Left lung (tissue), 10 donors: Measurements from ENCODE around the gene ARSD. TPM values are rescaled to one million over a fixed set of nuclear protein-coding genes. Genes with fewer than 3 reads are reported as not detected.
"Not testable (repeated sequence)": the region's sequence is repeated elsewhere in the genome, so short reads cannot be mapped to it uniquely, and the experiment has no call there.

Source experiments
- ATAC-seq: fragments of 200-7000 bp; cut with Tn5 transposase; one replicate; pipeline ENCODE4 v1.9.1; 2020; ENCODE audit warnings: moderate library complexity
- DNase-seq, 4 donors: peaks; one replicate each; pipeline ENCODE4 v3.0.0-alpha.2; 2013 to 2020
- H3K27ac ChIP-seq, 2 donors: fragments of 200-600 bp; sonication (generic) in 1 of 2; one replicate each; pipeline versions ENCODE4 v1.5.0 to v1.8.0; 2020 to 2021
- H3K27me3 ChIP-seq, 2 donors: fragments of 200-600 bp; sonication (generic) in 1 of 2; one replicate each; pipeline versions ENCODE4 v1.5.0 to v1.8.0; 2020 to 2021
- H3K36me3 ChIP-seq, 2 donors: fragments of 200-600 bp; sonication (generic) in 1 of 2; one replicate each; pipeline versions ENCODE4 v1.5.0 to v1.8.0; 2020 to 2021
- H3K4me1 ChIP-seq, 2 donors: fragments of 200-600 bp; one replicate each; pipeline ENCODE4 v1.8.0; 2021
- H3K4me3 ChIP-seq, 2 donors: fragments of 200-600 bp; sonication (generic) in 1 of 2; one replicate each; pipeline versions ENCODE4 v1.5.0 to v1.8.0; 2020 to 2021; ENCODE audit warnings: mild to moderate bottlenecking in 1 of 2
- H3K9me3 ChIP-seq, 2 donors: fragments of 200-600 bp; sonication (generic) in 1 of 2; one replicate each; pipeline versions ENCODE4 v1.5.0 to v1.8.0; 2020 to 2021
- intact Hi-C, 2 donors: fragments of 100-400 bp; cut with DNase I; formaldehyde crosslinking; loops; one replicate each; pipeline versions ENCODE4 v1.11.2 to v1.14.2; 2022
- polyA plus RNA-seq, 6 donors: library from polyadenylated mRNA; unstranded; fragments of 120-200 nt; gene quantifications; one replicate each; pipeline ENCODE4 v1.2.1, GENCODE V29; 2013; ENCODE audit not compliant: insufficient read length in 6 of 6
- total RNA-seq, 2 donors: library from RNA; stranded (reverse); fragmentation: NEBNext Ultra II Directional; extraction: Animal tissue kit (Norgen Biotek cat#: 25700); gene quantifications; one replicate each; pipeline ENCODE4 v1.2.1, GENCODE V29; 2021
- TF ChIP-seq, protein P1 (sequence below), 2 donors: fragments of 200-600 bp; sonication (generic) in 1 of 2; IDR thresholded peaks; one replicate each; pipeline versions ENCODE4 v1.5.0 to v1.8.0; 2021; ENCODE audit warnings: antibody characterized with exemption in 2 of 2
- donor health status: DM: no; HTN: yes; CAD: no.
- donor health status: DM: no; HTN: no; CAD: no.

ARSD gene
- total and polyA plus RNA-seq, 8 donors: 22.7 to 65.2 (median 52.6) TPM

- intact Hi-C loops: no loop called here
- no peaks in the 10 kb centered on the region for H3K36me3 ChIP-seq
- ATAC-seq (no peak), DNase-seq (no peak)
- TF ChIP-seq, protein P1, sequence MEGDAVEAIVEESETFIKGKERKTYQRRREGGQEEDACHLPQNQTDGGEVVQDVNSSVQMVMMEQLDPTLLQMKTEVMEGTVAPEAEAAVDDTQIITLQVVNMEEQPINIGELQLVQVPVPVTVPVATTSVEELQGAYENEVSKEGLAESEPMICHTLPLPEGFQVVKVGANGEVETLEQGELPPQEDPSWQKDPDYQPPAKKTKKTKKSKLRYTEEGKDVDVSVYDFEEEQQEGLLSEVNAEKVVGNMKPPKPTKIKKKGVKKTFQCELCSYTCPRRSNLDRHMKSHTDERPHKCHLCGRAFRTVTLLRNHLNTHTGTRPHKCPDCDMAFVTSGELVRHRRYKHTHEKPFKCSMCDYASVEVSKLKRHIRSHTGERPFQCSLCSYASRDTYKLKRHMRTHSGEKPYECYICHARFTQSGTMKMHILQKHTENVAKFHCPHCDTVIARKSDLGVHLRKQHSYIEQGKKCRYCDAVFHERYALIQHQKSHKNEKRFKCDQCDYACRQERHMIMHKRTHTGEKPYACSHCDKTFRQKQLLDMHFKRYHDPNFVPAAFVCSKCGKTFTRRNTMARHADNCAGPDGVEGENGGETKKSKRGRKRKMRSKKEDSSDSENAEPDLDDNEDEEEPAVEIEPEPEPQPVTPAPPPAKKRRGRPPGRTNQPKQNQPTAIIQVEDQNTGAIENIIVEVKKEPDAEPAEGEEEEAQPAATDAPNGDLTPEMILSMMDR (IDR thresholded peaks at IDR 0.05): no peak
- H3K27me3 ChIP-seq: no peaks in the 10 kb centered on the region
- no peak overlapping the region for H3K27ac ChIP-seq
- no peak overlapping the region for H3K4me3 ChIP-seq
- no peaks in the 10 kb centered on the region for H3K4me1 ChIP-seq
- H3K9me3 ChIP-seq: peaks cover 0 to 2% of the 10 kb centered on the region in 2 donors
Measured at GRCh38 chrX:2931155-2931554, 2.0 kb upstream of the ARSD start.

- Histone ChIP-seq H3K36me3 (no peaks in the 10 kb centered on the region), H3K27ac (peak overlapping the region; percentile 77 to 95), H3K4me3 (peak overlapping the region; percentile 50 to 61), H3K9me3 (peaks cover 0 to 2% of the 10 kb centered on the region in 2 donors), H3K4me1 (no peaks in the 10 kb centered on the region), H3K27me3 (no peaks in the 10 kb centered on the region)
- TF ChIP-seq, protein P1 (IDR thresholded peaks at IDR 0.05): no peak
- DNase-seq: peak in 2 of 4 donors; percentile 77 to 87
- peak; percentile 46 for ATAC-seq
- intact Hi-C loops: no loop called here
Measured at GRCh38 chrX:2928191-2928582, 952 bp downstream of the ARSD start.

DNA sequence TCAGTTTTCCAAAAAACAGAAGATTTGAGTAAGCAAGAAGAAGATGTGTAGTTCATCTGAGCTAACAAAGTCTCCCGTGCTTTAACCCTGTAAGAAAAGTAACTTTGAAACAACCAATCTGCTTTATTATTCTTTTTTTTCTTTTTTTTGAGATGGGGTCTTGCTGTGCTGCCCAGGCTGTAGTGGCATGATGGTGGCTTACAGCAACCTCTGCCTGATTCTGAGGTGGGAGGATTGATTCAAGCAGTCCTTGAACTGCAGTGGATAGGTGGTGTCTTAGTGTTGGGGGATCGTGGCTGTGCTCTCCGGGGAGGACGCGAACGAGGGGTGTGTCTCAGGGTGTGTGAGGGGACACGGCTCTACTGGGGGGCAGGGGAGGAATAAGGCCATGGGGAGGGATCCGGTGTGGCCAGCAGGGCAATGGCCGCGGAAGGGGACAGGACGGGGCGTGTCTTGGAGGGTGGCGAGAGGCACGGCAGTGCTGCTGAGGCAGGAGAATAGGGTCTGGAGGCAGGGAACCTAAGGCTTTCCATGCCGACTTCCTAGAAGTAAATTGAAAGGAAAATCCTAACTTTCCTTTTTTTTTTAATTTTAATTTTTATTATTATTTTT lies 2.4 kb downstream of the ARSD start:
- Histone ChIP-seq H3K27me3 (no peaks in the 10 kb centered on the region), H3K4me3 (no peak overlapping the region), H3K27ac (no peak overlapping the region), H3K9me3 (peaks cover 0 to 2% of the 10 kb centered on the region in 2 donors), H3K4me1 (no peaks in the 10 kb centered on the region), H3K36me3 (peaks cover 0 to 3% of the 10 kb centered on the region in 2 donors)
- intact Hi-C loops: no loop called here
- TF ChIP-seq, protein P1 (IDR thresholded peaks at IDR 0.05): no peak
- ATAC-seq (no peak), DNase-seq (no peak)

DNA sequence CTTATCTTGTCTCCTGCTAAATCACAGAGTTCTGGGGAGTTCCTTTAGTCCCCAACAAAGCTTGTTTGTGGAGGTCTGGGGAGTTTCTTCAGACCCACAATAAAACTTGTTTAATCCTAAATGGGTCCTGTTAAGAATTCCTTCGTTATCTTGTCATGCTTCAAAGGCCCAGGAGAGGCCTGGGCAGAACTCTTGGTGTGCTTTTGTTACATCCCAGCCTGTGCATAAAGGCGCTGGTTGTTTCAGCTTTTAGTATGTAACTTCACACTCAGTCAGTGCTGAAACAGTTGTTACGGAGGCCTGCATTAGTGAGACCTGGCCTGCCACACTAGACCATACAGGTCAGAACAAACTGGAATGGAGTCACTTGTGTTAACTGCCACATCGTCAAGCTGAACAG lies 2.9 kb downstream of the ARSD start:
- intact Hi-C loops: not testable (repeated sequence)

GRCh38 chrX:2924151-2924550 lies 5.0 kb downstream of the ARSD start:
- Histone ChIP-seq H3K4me3 (no peak overlapping the region), H3K36me3 (peaks cover 0 to 17% of the 10 kb centered on the region in 2 donors), H3K27ac (no peak overlapping the region), H3K4me1 (no peaks in the 10 kb centered on the region), H3K9me3 (no peaks in the 10 kb centered on the region), H3K27me3 (no peaks in the 10 kb centered on the region)
- TF ChIP-seq, protein P1 (IDR thresholded peaks at IDR 0.05): no peak
- no peak for DNase-seq
- intact Hi-C loops: no loop called here
- ATAC-seq: no peak

More for the DNA sequence above, 2.9 kb downstream of the ARSD start:
- DNase-seq, ATAC-seq, H3K36me3 ChIP-seq, H3K27ac ChIP-seq, H3K4me1 ChIP-seq, H3K4me3 ChIP-seq, H3K27me3 ChIP-seq, H3K9me3 ChIP-seq: not testable (repeated sequence)

DNA sequence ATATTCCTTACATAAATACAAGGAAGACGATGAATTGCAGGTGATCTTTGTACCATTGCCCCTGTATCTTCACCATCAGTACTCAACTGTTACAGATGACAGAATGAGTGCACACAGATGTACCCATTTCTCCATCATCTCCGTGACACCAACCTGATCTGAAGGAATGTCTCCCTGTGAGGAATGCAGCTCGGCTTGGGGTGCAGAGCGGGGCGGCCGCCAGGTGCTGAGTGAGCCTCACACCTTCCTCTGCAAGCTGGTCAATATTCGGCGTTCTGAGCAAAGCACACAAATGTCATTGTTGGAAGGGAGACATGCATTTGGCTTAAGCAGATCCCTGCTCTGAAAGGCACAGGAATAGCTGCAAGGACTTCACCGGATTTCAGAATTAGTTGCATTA lies 7.4 kb downstream of the ARSD start:
- Histone ChIP-seq H3K4me1 (no peaks in the 10 kb centered on the region), H3K36me3 (peaks cover 0 to 31% of the 10 kb centered on the region in 2 donors), H3K27me3 (no peaks in the 10 kb centered on the region), H3K9me3 (no peaks in the 10 kb centered on the region), H3K27ac (no peak overlapping the region), H3K4me3 (no peak overlapping the region)
- intact Hi-C loops: no loop called here
- DNase-seq: no peak
- no peak for ATAC-seq
- TF ChIP-seq, protein P1 (IDR thresholded peaks at IDR 0.05): no peak
